ENCODE measurements around the gene CERT1.

The CERT1 gene

GRCh38 chr5:75550597-75550996 lies 39.2 kb upstream of the CERT1 start:
- DNase-seq (ENCODE audit: low read depth), result no peak
- TF ChIP-seq CTCF (conservative IDR thresholded peaks at IDR 0.05; ENCODE audit: low read depth, low read length), result no peak
- no peak overlapping the region for H3K4me3 ChIP-seq (ENCODE audit: low read length)

GRCh38 chr5:75547812-75548211 lies 36.4 kb upstream of the CERT1 start:
- no peak for TF ChIP-seq CTCF (conservative IDR thresholded peaks at IDR 0.05; ENCODE audit: low read depth, low read length)
- no peak overlapping the region for H3K4me3 ChIP-seq (ENCODE audit: low read length)
- no peak for DNase-seq (ENCODE audit: low read depth)

GRCh38 chr5:75546830-75547229 lies 35.4 kb upstream of the CERT1 start:
- no peak for TF ChIP-seq CTCF (conservative IDR thresholded peaks at IDR 0.05; ENCODE audit: low read depth, low read length)
- H3K4me3 ChIP-seq (ENCODE audit: low read length), result no peak overlapping the region
- DNase-seq (ENCODE audit: low read depth), result no peak

GRCh38 chr5:75545131-75545530 lies 33.7 kb upstream of the CERT1 start:
- DNase-seq (ENCODE audit: low read depth), result no peak
- no peak for TF ChIP-seq CTCF (conservative IDR thresholded peaks at IDR 0.05; ENCODE audit: low read depth, low read length)
- H3K4me3 ChIP-seq (ENCODE audit: low read length), result no peak overlapping the region

- no peak for DNase-seq (ENCODE audit: low read depth)
- no peak overlapping the region for H3K4me3 ChIP-seq (ENCODE audit: low read length)
- TF ChIP-seq CTCF (conservative IDR thresholded peaks at IDR 0.05; ENCODE audit: low read depth, low read length), result no peak
These were observed 26.8 kb upstream of the CERT1 start for GRCh38 chr5:75538211-75538610.

- DNase-seq (ENCODE audit: low read depth), result no peak
- TF ChIP-seq CTCF (conservative IDR thresholded peaks at IDR 0.05; ENCODE audit: low read depth, low read length), result no peak
- H3K4me3 ChIP-seq (ENCODE audit: low read length), result no peak overlapping the region
These were observed 25.4 kb upstream of the CERT1 start for GRCh38 chr5:75536694-75537360.

GRCh38 chr5:75536147-75536546 lies 24.7 kb upstream of the CERT1 start:
- H3K4me3 ChIP-seq (ENCODE audit: low read length), result no peak overlapping the region
- DNase-seq (ENCODE audit: low read depth), result no peak
- TF ChIP-seq CTCF (conservative IDR thresholded peaks at IDR 0.05; ENCODE audit: low read depth, low read length), result no peak
